Right atrium auricular region (tissue), 2 donors: ENCODE results near the gene PARD3B. TPM values are rescaled to one million over a fixed set of nuclear protein-coding genes. Genes with fewer than 3 reads are reported as not detected.

Experiments
- DNase-seq: peaks from one replicate; pipeline ENCODE4 v3.0.0-alpha.2; 2019; ENCODE audit warnings: low spot score
- H3K27ac ChIP-seq, 2 donors: fragments of 200-600 bp; sonication (generic); 1 replicate in 1 of 2; 2 replicates in 1 of 2; pipeline ENCODE4 v1.5.1; 2016 to 2019
- H3K27me3 ChIP-seq, 2 donors: fragments of 200-600 bp; sonication (generic); one replicate each; pipeline versions ENCODE4 v1.5.1 to v1.6.0; 2017 to 2019
- H3K36me3 ChIP-seq: fragments of 200-600 bp; sonication (generic); one replicate; pipeline ENCODE4 v1.5.1; 2016
- H3K4me1 ChIP-seq, 2 donors: fragments of 200-600 bp; sonication (generic); one replicate each; pipeline versions ENCODE4 v1.5.1 to v1.6.0; 2017 to 2019
- H3K4me3 ChIP-seq, 2 donors: fragments of 200-600 bp; sonication (generic); 1 replicate in 1 of 2; 2 replicates in 1 of 2; pipeline ENCODE4 v1.5.1; 2017 to 2019; ENCODE audit warnings: mild to moderate bottlenecking in 1 of 2, moderate library complexity in 1 of 2
- H3K9me3 ChIP-seq, 2 donors: fragments of 200-600 bp; sonication (generic); one replicate each; pipeline ENCODE4 v1.5.1; 2019
- total RNA-seq, 2 donors: library from RNA; depleted of rRNA; stranded (reverse); fragments of >200 nt; gene quantifications; one replicate each; pipeline ENCODE4 v1.1.0, GENCODE V29; 2016
- TF ChIP-seq, protein P1 (sequence below), 2 donors: fragments of 200-600 bp; sonication (generic); IDR thresholded peaks; one replicate each; pipeline ENCODE4 v1.5.1; 2019; ENCODE audit warnings: antibody characterized with exemption in 2 of 2

The PARD3B gene
- total RNA-seq, 2 donors from 2014 or later, result 7.4 to 12.2 TPM

GRCh38 chr2:204571911-204572310 lies 26.6 kb downstream of the PARD3B start:
- H3K9me3 ChIP-seq, result no peaks in the 10 kb centered on the region
- H3K4me1 ChIP-seq, result peaks cover 0 to 9% of the 10 kb centered on the region in 2 donors
- no peak overlapping the region for H3K27ac ChIP-seq
- H3K27me3 ChIP-seq, result no peaks in the 10 kb centered on the region
- TF ChIP-seq, protein P1, sequence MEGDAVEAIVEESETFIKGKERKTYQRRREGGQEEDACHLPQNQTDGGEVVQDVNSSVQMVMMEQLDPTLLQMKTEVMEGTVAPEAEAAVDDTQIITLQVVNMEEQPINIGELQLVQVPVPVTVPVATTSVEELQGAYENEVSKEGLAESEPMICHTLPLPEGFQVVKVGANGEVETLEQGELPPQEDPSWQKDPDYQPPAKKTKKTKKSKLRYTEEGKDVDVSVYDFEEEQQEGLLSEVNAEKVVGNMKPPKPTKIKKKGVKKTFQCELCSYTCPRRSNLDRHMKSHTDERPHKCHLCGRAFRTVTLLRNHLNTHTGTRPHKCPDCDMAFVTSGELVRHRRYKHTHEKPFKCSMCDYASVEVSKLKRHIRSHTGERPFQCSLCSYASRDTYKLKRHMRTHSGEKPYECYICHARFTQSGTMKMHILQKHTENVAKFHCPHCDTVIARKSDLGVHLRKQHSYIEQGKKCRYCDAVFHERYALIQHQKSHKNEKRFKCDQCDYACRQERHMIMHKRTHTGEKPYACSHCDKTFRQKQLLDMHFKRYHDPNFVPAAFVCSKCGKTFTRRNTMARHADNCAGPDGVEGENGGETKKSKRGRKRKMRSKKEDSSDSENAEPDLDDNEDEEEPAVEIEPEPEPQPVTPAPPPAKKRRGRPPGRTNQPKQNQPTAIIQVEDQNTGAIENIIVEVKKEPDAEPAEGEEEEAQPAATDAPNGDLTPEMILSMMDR (IDR thresholded peaks at IDR 0.05), result no peak
- H3K4me3 ChIP-seq, result no peak overlapping the region
- no peaks in the 10 kb centered on the region for H3K36me3 ChIP-seq
- DNase-seq, result no peak

DNA sequence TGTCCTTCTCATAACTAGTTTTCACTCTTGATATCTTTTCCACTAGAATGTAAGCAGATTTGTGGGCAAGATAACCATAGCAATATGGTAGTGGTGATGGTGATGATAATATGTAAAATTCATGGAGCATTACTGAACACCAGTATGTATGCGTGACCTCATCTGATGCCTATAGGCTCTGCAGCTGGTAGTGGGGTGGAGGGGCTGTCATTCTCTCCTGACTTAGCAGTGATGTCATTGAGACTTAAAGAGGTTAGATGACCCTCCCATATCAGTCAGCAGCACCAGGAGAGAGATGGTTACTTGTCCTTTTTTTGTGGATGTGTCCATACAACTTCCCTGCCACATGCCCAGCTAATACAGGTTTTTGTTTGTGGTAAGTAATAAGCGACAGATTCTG lies 27.9 kb downstream of the PARD3B start:
- no peaks in the 10 kb centered on the region for H3K9me3 ChIP-seq
- H3K36me3 ChIP-seq, result no peaks in the 10 kb centered on the region
- H3K4me1 ChIP-seq, result peaks cover 0 to 9% of the 10 kb centered on the region in 2 donors
- TF ChIP-seq, protein P1 (IDR thresholded peaks at IDR 0.05), result no peak
- H3K27ac ChIP-seq, result no peak overlapping the region
- H3K4me3 ChIP-seq, result no peak overlapping the region
- H3K27me3 ChIP-seq, result no peaks in the 10 kb centered on the region
- no peak for DNase-seq

DNA sequence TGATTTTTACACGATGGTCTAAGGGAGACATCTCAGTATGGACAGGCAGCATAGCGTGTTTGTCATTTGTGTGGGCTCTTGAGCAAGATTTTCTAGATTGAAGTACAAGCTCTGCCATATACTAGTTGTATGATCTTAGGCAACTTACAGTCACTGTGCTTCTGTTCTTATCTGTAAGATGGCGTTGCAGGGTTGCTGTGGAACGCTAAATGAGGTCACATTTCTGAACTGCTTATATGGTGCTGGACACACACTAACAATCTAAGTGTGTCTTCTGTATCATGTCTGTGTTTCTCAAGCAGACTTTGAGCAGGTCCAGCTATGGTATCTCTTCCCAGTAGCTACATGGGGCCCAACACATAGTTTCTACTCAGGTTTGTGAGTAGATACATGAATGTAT lies 29.2 kb downstream of the PARD3B start:
- Histone ChIP-seq H3K4me1 (peaks cover 0 to 9% of the 10 kb centered on the region in 2 donors), H3K27me3 (no peaks in the 10 kb centered on the region), H3K36me3 (no peaks in the 10 kb centered on the region), H3K4me3 (no peak overlapping the region), H3K27ac (no peak overlapping the region), H3K9me3 (no peaks in the 10 kb centered on the region)
- no peak for DNase-seq
- TF ChIP-seq, protein P1 (IDR thresholded peaks at IDR 0.05), result no peak

DNA sequence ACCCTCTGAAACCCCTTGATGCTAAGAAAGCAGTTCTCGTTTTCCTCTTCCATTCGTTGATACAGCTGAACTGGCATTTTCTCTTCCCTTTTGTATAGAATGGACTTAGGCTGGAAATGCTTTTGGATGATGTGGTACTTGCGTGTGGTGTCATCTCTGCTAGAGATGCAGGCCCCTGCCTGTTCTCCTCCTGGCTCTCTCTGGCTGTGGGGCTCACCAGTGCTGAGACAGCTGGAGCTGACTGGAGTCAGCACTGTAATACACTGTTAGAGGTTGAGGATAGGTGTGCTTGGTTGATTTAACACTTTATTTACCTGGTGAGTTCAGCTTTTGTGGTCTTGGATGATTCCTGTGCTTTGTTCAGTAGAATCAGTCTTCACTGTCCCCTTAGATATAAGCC lies 30.2 kb downstream of the PARD3B start:
- H3K27ac ChIP-seq, result no peak overlapping the region
- peaks cover 0 to 9% of the 10 kb centered on the region in 2 donors for H3K4me1 ChIP-seq
- H3K9me3 ChIP-seq, result no peaks in the 10 kb centered on the region
- no peak overlapping the region for H3K4me3 ChIP-seq
- H3K27me3 ChIP-seq, result no peaks in the 10 kb centered on the region
- H3K36me3 ChIP-seq, result no peaks in the 10 kb centered on the region
- TF ChIP-seq, protein P1 (IDR thresholded peaks at IDR 0.05), result no peak
- DNase-seq, result no peak

DNA sequence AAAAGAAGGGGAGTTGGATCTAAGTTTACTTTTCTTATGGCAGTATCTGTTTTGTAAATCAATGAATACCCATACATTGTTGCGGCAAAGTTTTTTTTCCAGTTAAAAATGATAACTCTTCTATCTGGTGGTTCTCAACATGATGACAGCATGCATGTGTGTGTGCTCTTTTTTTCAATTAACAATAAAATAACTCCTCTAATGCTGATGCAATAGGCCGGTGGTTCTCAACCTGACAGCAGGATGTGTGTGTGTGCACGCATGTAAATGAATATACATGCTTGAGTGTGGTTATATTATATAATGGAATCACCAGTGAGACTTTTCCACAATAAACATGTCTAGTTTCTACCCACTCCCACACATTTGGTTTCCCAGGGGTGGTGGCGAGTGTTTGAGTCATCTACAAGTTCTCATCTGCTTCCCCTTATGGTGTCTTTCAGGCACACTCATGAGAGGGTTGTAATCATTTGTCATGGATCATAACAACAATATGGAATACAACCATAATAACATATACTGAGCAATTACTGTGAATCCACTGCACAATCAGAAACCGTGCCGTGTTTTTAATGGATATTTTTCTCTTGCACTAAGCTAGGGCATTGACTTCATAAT lies 31.2 kb downstream of the PARD3B start:
- DNase-seq, result no peak
- Histone ChIP-seq H3K27me3 (no peaks in the 10 kb centered on the region), H3K36me3 (no peaks in the 10 kb centered on the region), H3K4me1 (peaks cover 0 to 9% of the 10 kb centered on the region in 2 donors), H3K27ac (no peak overlapping the region), H3K4me3 (no peak overlapping the region), H3K9me3 (no peaks in the 10 kb centered on the region)
- TF ChIP-seq, protein P1 (IDR thresholded peaks at IDR 0.05), result no peak
